Ovary (tissue), 10 donors: Measurements from ENCODE around the gene AMOTL1. TPM values are rescaled to one million over a fixed set of nuclear protein-coding genes. Genes with fewer than 3 reads are reported as not detected.

Experiments used
- DNase-seq, 5 donors: peaks; one replicate each; pipeline ENCODE4 v3.0.0-alpha.2; 2019 to 2020
- H3K27ac ChIP-seq, 2 donors: fragments of 200-600 bp; one replicate each; pipeline versions ENCODE4 v1.5.1 to v1.8.0; 2019 to 2022
- H3K27me3 ChIP-seq: fragments of 200-600 bp; one replicate; pipeline ENCODE4 v1.8.0; 2022
- H3K36me3 ChIP-seq: fragments of 200-600 bp; sonication (generic); one replicate; pipeline ENCODE4 v1.5.1; 2019
- H3K4me1 ChIP-seq: one replicate; pipeline ENCODE4 v1.8.1; 2013; ENCODE audit warnings: mild to moderate bottlenecking, moderate library complexity; ENCODE audit not compliant: insufficient read depth
- H3K4me3 ChIP-seq: fragments of 200-600 bp; sonication (generic); one replicate; pipeline ENCODE4 v1.5.1; 2017
- H3K9me3 ChIP-seq, 2 donors: fragments of 200-600 bp in 1 of 2; sonication (generic) in 1 of 2; one replicate each; pipeline versions ENCODE4 v1.5.1 to v1.8.1; 2013 to 2019; ENCODE audit warnings: mild to moderate bottlenecking in 1 of 2, moderate library complexity in 1 of 2
- CTCF ChIP-seq, 3 donors: fragments of 450-650 bp in 2 of 3; fragments of 200-600 bp in 1 of 3; IDR thresholded peaks; one replicate each; pipeline versions ENCODE4 v1.5.1 to v1.8.0; 2016 to 2022; ENCODE audit warnings: antibody characterized with exemption in 3 of 3, mild to moderate bottlenecking in 1 of 3
- EP300 ChIP-seq: sonication (generic); formaldehyde crosslinking; IDR thresholded peaks from one replicate; pipeline ENCODE4 v1.6.1; 2017; ENCODE audit warnings: antibody characterized with exemption
- POLR2A ChIP-seq: fragments of 450-650 bp; IDR thresholded peaks from one replicate; pipeline ENCODE4 v1.6.1; 2017; ENCODE audit warnings: antibody characterized with exemption, mild to moderate bottlenecking, moderate library complexity
- WGBS, 3 donors: extraction: QIAGEN DNeasy Blood & Tissue Kit in 1 of 3; methylation state at CpG; one replicate each; pipeline versions ENCODE4 v1.1.5 to v1.1.7; 2013 to 2017; 5-methylcytosine and 5-hydroxymethylcytosine counted together
- intact Hi-C, 4 donors: fragments of 100-400 bp; cut with DNase I; formaldehyde crosslinking; loops; one replicate each; pipeline versions ENCODE4 v1.11.0 to v1.15.1; 2022 to 2023
- long read RNA-seq, 3 donors: library from polyadenylated mRNA in 2 of 3; unstranded in 2 of 3; transcript quantifications; one replicate each; pipeline ENCODE4 v2.0.0 and lab custom pipeline, GENCODE V29; 2021 to 2026
- polyA plus RNA-seq, 2 donors: library from polyadenylated mRNA; stranded (reverse); fragments of 200-250 nt in 1 of 2; fragments of 350-450 nt in 1 of 2; fragmentation: Illumina TruSeq in 1 of 2; extraction: RNeasy Lipid Tissue Mini Kit (QIAGEN cat#74804) in 1 of 2; gene quantifications; one replicate each; pipeline ENCODE4 v1.2.3, GENCODE V29; 2013 to 2014
- total RNA-seq, 7 donors: library from RNA; depleted of rRNA in 2 of 7; stranded (reverse); fragments of >200 nt in 2 of 7; fragmentation: NEBNext Ultra II Directional in 3 of 7; extraction: Animal tissue kit (Norgen Biotek cat#: 25700) in 3 of 7; gene quantifications; one replicate each; pipeline versions ENCODE4 v1.1.0 to v1.2.4, GENCODE V29; 2016 to 2023
- donor health status: DM: no; HTN: no; CAD: no; lungs with moderate emphysema.
- donor health status: DM: no; HTN: no; CAD: no.
- donor health status: Bipolar disorder and iron deficiency.
- donor health status: DM: yes; HTN: yes; CAD: no.
- donor health status: DM: no; HTN: no; CAD: no.
- donor health status: DM: yes; HTN: yes; CAD: no.

The AMOTL1 gene
- total RNA-seq: 10 to 100 TPM in 6 of 7 donors, 1 to 10 TPM in 1; 8.7 to 20.8 (median 13.6) TPM
- polyA plus RNA-seq: 10 to 100 TPM in 1 of 2 donors, 1 to 10 TPM in 1; 5.4 to 24.8 TPM
- long read RNA-seq, donor 1, full-length matches to known transcripts: 6 of 30 reads
- long read RNA-seq, donor 1, partial matches to known transcripts: 19 of 30 reads
- long read RNA-seq, donor 1, other reads (novel, unspliced or antisense): 5 of 30 reads
- long read RNA-seq, donor 2, full-length matches to known transcripts: 1 of 1 reads
- long read RNA-seq, donor 2, partial matches to known transcripts: 0 of 1 reads
- long read RNA-seq, donor 2, other reads (novel, unspliced or antisense): 0 of 1 reads
- long read RNA-seq, donor 3, full-length matches to known transcripts: 6 of 14 reads
- long read RNA-seq, donor 3, partial matches to known transcripts: 1 of 14 reads
- long read RNA-seq, donor 3, other reads (novel, unspliced or antisense): 7 of 14 reads

GRCh38 chr11:94767701-94768601 is at the start of gene AMOTL1:
AMOTL1 (plus strand) TSS chr11:94768356; CDS start chr11:94768512, 156 bp downstream.
- peaks cover 2% of the 10 kb centered on the region for H3K4me1 ChIP-seq
- WGBS, 3 donors: 4 to 5% (median 4%) methylated on average over 56 to 57 of the region's 57 CpGs
- no peaks in the 10 kb centered on the region for H3K9me3 ChIP-seq
- peak; percentile 61 to 84 (median 81) for DNase-seq
- intact Hi-C loops: no loop called here
- peak; percentile 45 for TF ChIP-seq POLR2A
- no peak for TF ChIP-seq CTCF (IDR thresholded peaks at IDR 0.05)
- H3K27ac ChIP-seq: peak within 1 kb of the TSS; percentile 47 to 60
- H3K27me3 ChIP-seq: no peaks in the 10 kb centered on the region
- no peaks in the 10 kb centered on the region for H3K36me3 ChIP-seq
- peak within 1 kb of the TSS; percentile 90 for H3K4me3 ChIP-seq

- no peaks in the 10 kb centered on the region for H3K36me3 ChIP-seq
- intact Hi-C loops: no loop called here
- TF ChIP-seq POLR2A: no peak
- no peak for TF ChIP-seq CTCF (IDR thresholded peaks at IDR 0.05)
- no peak for TF ChIP-seq EP300
- no peak overlapping the region for H3K4me3 ChIP-seq
- H3K27ac ChIP-seq: no peak overlapping the region
- H3K4me1 ChIP-seq: no peaks in the 10 kb centered on the region
- no peak for DNase-seq
- H3K27me3 ChIP-seq: no peaks in the 10 kb centered on the region
- H3K9me3 ChIP-seq: no peaks in the 10 kb centered on the region
- 81 to 83% (median 81%) methylated on average over 3 of the region's 3 CpGs for WGBS, 3 donors
Measured at GRCh38 chr11:94719876-94720275, 48.3 kb upstream of the AMOTL1 start.

GRCh38 chr11:94721565-94722292 is 46.4 kb upstream of the AMOTL1 start:
- Histone ChIP-seq H3K27me3 (no peaks in the 10 kb centered on the region), H3K4me1 (no peaks in the 10 kb centered on the region), H3K9me3 (no peaks in the 10 kb centered on the region), H3K27ac (no peak overlapping the region), H3K36me3 (no peaks in the 10 kb centered on the region), H3K4me3 (no peak overlapping the region)
- TF ChIP-seq EP300: no peak
- no peak for TF ChIP-seq POLR2A
- TF ChIP-seq CTCF (IDR thresholded peaks at IDR 0.05): no peak
- no peak for DNase-seq
- 53 to 66% (median 55%) methylated on average over 2 of the region's 2 CpGs for WGBS, 3 donors
- intact Hi-C loops: no loop called here

- intact Hi-C loops: no loop called here
Measured at GRCh38 chr11:94722735-94723134, 45.4 kb upstream of the AMOTL1 start.

More at GRCh38 chr11:94722735-94723134, 45.4 kb upstream of the AMOTL1 start:
- H3K27me3 ChIP-seq: no peaks in the 10 kb centered on the region
- no peaks in the 10 kb centered on the region for H3K36me3 ChIP-seq
- DNase-seq: no peak
- H3K27ac ChIP-seq: no peak overlapping the region
- H3K9me3 ChIP-seq: no peaks in the 10 kb centered on the region
- WGBS, 3 donors: 81 to 96% (median 88%) methylated on average over 1 of the region's 1 CpG
- no peak overlapping the region for H3K4me3 ChIP-seq
- TF ChIP-seq POLR2A (no peak), EP300 (no peak), CTCF (IDR thresholded peaks at IDR 0.05) (no peak)
- H3K4me1 ChIP-seq: no peaks in the 10 kb centered on the region
